Erythroblast (primary cell): ENCODE results near the gene RAPH1.

ENCODE experiments used
- GATA1 ChIP-seq: IDR thresholded peaks from 2 replicates; pipeline ENCODE4 v1.6.1; 2011; ENCODE audit warnings: low read depth, mild to moderate bottlenecking, control low read depth, low read length, moderate library complexity
- POLR2A ChIP-seq: IDR thresholded peaks from 2 replicates; pipeline ENCODE4 v1.6.1; 2011; ENCODE audit warnings: mild to moderate bottlenecking, low read length

DNA sequence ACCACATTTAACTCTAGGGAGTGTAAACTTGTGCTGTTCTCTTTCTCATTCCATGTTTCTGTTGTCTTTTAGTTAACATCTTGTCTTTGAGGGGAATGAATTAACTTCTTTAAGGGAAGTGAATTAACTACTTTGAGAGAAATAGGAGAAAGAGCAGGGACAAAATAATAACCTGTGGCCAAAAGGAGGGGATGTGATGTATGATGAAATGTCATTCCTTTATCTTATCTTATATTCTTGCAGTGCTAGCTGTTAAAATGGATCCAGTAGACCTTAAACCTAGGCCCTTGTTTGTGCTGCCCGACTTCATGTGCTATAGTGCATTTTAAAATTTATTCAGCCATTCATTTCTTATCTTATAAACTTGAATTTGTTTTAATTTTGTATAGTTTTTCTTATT, 188.5 kb downstream of the RAPH1 start:
- TF ChIP-seq POLR2A (no peak), GATA1 (no peak)
